Measurements from ENCODE around the gene CLEC2L. TPM values are rescaled to one million over a fixed set of nuclear protein-coding genes. Genes with fewer than 3 reads are reported as not detected.

CLEC2L gene
- total RNA-seq, 4 donors from 2014 or later = not detected

- TF ChIP-seq CTCF (IDR thresholded peaks at IDR 0.05; ENCODE audit: low read depth) = no peak
Measured at GRCh38 chr7:139500770-139501138, 22.7 kb upstream of the CLEC2L start.

GRCh38 chr7:139502226-139502625, 21.3 kb upstream of the CLEC2L start:
- no peak for TF ChIP-seq CTCF (IDR thresholded peaks at IDR 0.05; ENCODE audit: low read depth)

GRCh38 chr7:139505563-139505962, 17.9 kb upstream of the CLEC2L start:
- no peak for TF ChIP-seq CTCF (IDR thresholded peaks at IDR 0.05; ENCODE audit: low read depth)

GRCh38 chr7:139509535-139509934, 13.9 kb upstream of the CLEC2L start:
- no peak for TF ChIP-seq CTCF (IDR thresholded peaks at IDR 0.05; ENCODE audit: low read depth)

- no peak for TF ChIP-seq CTCF (IDR thresholded peaks at IDR 0.05; ENCODE audit: low read depth)
Measured at GRCh38 chr7:139511315-139511714, 12.2 kb upstream of the CLEC2L start.

- no peak for TF ChIP-seq CTCF (IDR thresholded peaks at IDR 0.05; ENCODE audit: low read depth)
Measured at GRCh38 chr7:139515266-139515665, 8.2 kb upstream of the CLEC2L start.

GRCh38 chr7:139521439-139521838, 2.0 kb upstream of the CLEC2L start:
- TF ChIP-seq CTCF (IDR thresholded peaks at IDR 0.05; ENCODE audit: low read depth) = no peak

GRCh38 chr7:139522830-139523198, 671 bp upstream of the CLEC2L start:
- TF ChIP-seq CTCF (IDR thresholded peaks at IDR 0.05; ENCODE audit: low read depth) = no peak
